HepG2 (cell line): ENCODE results near the gene DHX16. TPM values are rescaled to one million over a fixed set of nuclear protein-coding genes. Genes with fewer than 3 reads are reported as not detected.

Experiments
- ADNP ChIP-seq: sonication (generic); formaldehyde crosslinking; IDR thresholded peaks from 2 replicates; pipeline ENCODE4 v1.4.0; 2020; ENCODE audit warnings: missing genetic modification reagents
- ASH2L ChIP-seq: fragments of 300-600, 200-600 bp; sonication (generic); IDR thresholded peaks from 2 replicates; pipeline ENCODE4 v1.7.0; 2017; ENCODE audit warnings: low read depth, mild to moderate bottlenecking, moderate library complexity, mixed read lengths, low read length; ENCODE audit not compliant: insufficient read length
- KDM3A ChIP-seq: IDR thresholded peaks from 2 replicates; pipeline ENCODE4 v1.6.1; 2018; ENCODE audit warnings: low read depth, missing compliant biosample characterization
- NR2C2 ChIP-seq: sonication (generic); formaldehyde crosslinking; IDR thresholded peaks from 2 replicates; pipeline ENCODE4 v1.4.0; 2020; ENCODE audit warnings: missing genetic modification reagents, mild to moderate bottlenecking, moderate library complexity, borderline replicate concordance
- PHF5A ChIP-seq: IDR thresholded peaks from one replicate; pipeline ENCODE4 v1.6.1; 2018; ENCODE audit warnings: low read depth, missing genetic modification reagents; ENCODE audit not compliant: unreplicated experiment
- PHF8 ChIP-seq: sonication (generic); formaldehyde crosslinking; IDR thresholded peaks from 2 replicates; pipeline ENCODE4 v1.5.0; 2020; ENCODE audit warnings: missing genetic modification reagents
- PRDM15 ChIP-seq: sonication (generic); formaldehyde crosslinking; IDR thresholded peaks from 2 replicates; pipeline ENCODE4 v1.4.0; 2020; ENCODE audit warnings: missing genetic modification reagents
- SP1 ChIP-seq, 2 experiments: fragments of 450-650 bp in 1 of 2; sonication (generic) in 1 of 2; formaldehyde crosslinking in 1 of 2; IDR thresholded peaks; 2 replicates each; pipeline versions ENCODE4 v1.4.0 to v1.6.1; 2016 to 2020; ENCODE audit warnings: missing genetic modification reagents in 1 of 2
- TGIF2 ChIP-seq: IDR thresholded peaks from 2 replicates; pipeline ENCODE4 v1.6.1; 2016; ENCODE audit warnings: control low read depth, missing compliant biosample characterization
- ZBTB1 ChIP-seq: sonication (generic); formaldehyde crosslinking; IDR thresholded peaks from 2 replicates; pipeline ENCODE4 v1.4.0; 2020; ENCODE audit warnings: missing genetic modification reagents, borderline replicate concordance
- ZNF430 ChIP-seq: sonication (generic); formaldehyde crosslinking; IDR thresholded peaks from 2 replicates; pipeline ENCODE4 v1.9.0; 2021; ENCODE audit warnings: mild to moderate bottlenecking, missing genetic modification reagents
- ZNF558 ChIP-seq: sonication (generic); formaldehyde crosslinking; IDR thresholded peaks from 2 replicates; pipeline ENCODE4 v1.9.0; 2022; ENCODE audit warnings: mild to moderate bottlenecking, missing genetic modification reagents, borderline replicate concordance
- ZNF792 ChIP-seq: IDR thresholded peaks from 2 replicates; pipeline ENCODE4 v1.6.1; 2016
- polyA plus RNA-seq, 8 experiments: library from polyadenylated mRNA; depleted of rRNA in 3 of 8; stranded (reverse) in 7 of 8; unstranded in 1 of 8; fragments of >200 nt; fragmentation: Illumina TruSeq in 4 of 8; extraction: Trizol in 4 of 8; gene quantifications; 2 replicates each; pipeline versions ENCODE4 v1.2.1 to v1.2.3, GENCODE V29; 2011 to 2016; ENCODE audit warnings: low read depth in 4 of 8, missing spikeins in 1 of 8, mixed read lengths in 1 of 8; ENCODE audit not compliant: insufficient read depth in 1 of 8
- total RNA-seq, 5 experiments: library from RNA; depleted of rRNA; stranded (reverse); fragments of >200 nt; fragmentation: Illumina TruSeq; extraction: Trizol; gene quantifications; 2 replicates each; pipeline ENCODE4 v1.2.3, GENCODE V29; 2016; ENCODE audit warnings: low read depth in 1 of 5
- TF ChIP-seq, protein P1 (sequence below): sonication (generic); formaldehyde crosslinking; IDR thresholded peaks from one replicate; pipeline ENCODE4 v1.5.1; 2020; ENCODE audit warnings: mild to moderate bottlenecking, missing genetic modification reagents; ENCODE audit errors: not compliant biosample characterization
- TF ChIP-seq, protein P2 (sequence below): sonication (generic); formaldehyde crosslinking; IDR thresholded peaks from 2 replicates; pipeline ENCODE4 v1.9.0; 2022; ENCODE audit warnings: low read depth, missing genetic modification reagents

The DHX16 gene
- total and polyA plus RNA-seq, 2 of the 13 experiments (the other 11 are each of a cell fraction or from before 2014, with no cell fraction given), result 57.0 to 58.5 TPM

GRCh38 chr6:30690403-30691207 is 17.8 kb upstream of the DHX16 start, which contains the start of gene NRM (continued):
- peak; percentile 58 for TF ChIP-seq ASH2L
- peak; percentile 70 for TF ChIP-seq PHF8 (CRISPR knock-in tag)
- TF ChIP-seq PHF5A (CRISPR knock-in tag), result peak; percentile 25
- TF ChIP-seq ZNF430 (CRISPR knock-in tag), result 0 out of 2 replicates have a peak, but pooled peaks have one; percentile 13
- no peak for TF ChIP-seq ZNF558 (CRISPR knock-in tag)
- TF ChIP-seq, protein P1, sequence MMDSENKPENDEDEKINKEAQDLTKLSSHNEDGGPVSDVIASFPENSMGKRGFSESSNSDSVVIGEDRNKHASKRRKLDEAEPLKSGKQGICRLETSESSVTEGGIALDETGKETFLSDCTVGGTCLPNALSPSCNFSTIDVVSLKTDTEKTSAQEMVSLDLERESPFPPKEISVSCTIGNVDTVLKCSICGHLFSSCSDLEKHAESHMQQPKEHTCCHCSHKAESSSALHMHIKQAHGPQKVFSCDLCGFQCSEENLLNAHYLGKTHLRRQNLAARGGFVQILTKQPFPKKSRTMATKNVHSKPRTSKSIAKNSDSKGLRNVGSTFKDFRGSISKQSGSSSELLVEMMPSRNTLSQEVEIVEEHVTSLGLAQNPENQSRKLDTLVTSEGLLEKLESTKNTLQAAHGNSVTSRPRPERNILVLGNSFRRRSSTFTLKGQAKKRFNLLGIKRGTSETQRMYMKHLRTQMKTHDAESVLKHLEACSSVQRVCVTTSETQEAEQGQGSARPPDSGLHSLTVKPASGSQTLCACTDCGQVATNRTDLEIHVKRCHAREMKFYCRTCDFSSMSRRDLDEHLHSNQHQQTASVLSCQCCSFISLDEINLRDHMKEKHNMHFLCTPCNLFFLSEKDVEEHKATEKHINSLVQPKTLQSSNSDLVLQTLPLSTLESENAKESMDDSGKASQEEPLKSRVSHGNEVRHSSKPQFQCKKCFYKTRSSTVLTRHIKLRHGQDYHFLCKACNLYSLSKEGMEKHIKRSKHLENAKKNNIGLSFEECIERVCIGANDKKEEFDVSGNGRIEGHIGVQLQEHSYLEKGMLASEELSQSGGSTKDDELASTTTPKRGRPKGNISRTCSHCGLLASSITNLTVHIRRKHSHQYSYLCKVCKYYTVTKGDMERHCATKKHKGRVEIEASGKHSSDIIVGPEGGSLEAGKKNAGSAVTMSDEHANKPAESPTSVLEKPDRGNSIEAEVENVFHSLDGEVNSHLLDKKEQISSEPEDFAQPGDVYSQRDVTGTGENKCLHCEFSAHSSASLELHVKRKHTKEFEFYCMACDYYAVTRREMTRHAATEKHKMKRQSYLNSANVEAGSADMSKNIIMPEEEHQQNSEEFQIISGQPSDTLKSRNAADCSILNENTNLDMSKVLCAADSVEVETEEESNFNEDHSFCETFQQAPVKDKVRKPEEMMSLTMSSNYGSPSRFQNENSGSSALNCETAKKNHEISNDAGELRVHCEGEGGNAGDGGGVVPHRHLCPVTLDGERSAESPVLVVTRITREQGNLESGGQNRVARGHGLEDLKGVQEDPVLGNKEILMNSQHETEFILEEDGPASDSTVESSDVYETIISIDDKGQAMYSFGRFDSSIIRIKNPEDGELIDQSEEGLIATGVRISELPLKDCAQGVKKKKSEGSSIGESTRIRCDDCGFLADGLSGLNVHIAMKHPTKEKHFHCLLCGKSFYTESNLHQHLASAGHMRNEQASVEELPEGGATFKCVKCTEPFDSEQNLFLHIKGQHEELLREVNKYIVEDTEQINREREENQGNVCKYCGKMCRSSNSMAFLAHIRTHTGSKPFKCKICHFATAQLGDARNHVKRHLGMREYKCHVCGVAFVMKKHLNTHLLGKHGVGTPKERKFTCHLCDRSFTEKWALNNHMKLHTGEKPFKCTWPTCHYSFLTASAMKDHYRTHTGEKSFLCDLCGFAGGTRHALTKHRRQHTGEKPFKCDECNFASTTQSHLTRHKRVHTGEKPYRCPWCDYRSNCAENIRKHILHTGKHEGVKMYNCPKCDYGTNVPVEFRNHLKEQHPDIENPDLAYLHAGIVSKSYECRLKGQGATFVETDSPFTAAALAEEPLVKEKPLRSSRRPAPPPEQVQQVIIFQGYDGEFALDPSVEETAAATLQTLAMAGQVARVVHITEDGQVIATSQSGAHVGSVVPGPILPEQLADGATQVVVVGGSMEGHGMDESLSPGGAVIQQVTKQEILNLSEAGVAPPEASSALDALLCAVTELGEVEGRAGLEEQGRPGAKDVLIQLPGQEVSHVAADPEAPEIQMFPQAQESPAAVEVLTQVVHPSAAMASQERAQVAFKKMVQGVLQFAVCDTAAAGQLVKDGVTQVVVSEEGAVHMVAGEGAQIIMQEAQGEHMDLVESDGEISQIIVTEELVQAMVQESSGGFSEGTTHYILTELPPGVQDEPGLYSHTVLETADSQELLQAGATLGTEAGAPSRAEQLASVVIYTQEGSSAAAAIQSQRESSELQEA, result no peak
- TF ChIP-seq NR2C2 (CRISPR knock-in tag), result no peak; the same call in 1 of the 2 replicates
- peak; percentile 67; the same call in 1 of the 2 replicates for TF ChIP-seq ZNF792 (CRISPR knock-in tag)
- TF ChIP-seq PRDM15, result 0 out of 2 replicates have a peak, but pooled peaks have one; percentile 60
- no peak for TF ChIP-seq ADNP (CRISPR knock-in tag)
- peak; percentile 81 for TF ChIP-seq TGIF2 (CRISPR knock-in tag)
- TF ChIP-seq SP1 (IDR thresholded peaks at IDR 0.05), result peak; percentile 57; the same call in 1 of the 2 replicates
- TF ChIP-seq SP1 (CRISPR knock-in tag; IDR thresholded peaks at IDR 0.05), result peak; percentile 94
- TF ChIP-seq KDM3A (CRISPR knock-in tag), result peak; percentile 47; the same call in 1 of the 2 replicates
- TF ChIP-seq, protein P2, sequence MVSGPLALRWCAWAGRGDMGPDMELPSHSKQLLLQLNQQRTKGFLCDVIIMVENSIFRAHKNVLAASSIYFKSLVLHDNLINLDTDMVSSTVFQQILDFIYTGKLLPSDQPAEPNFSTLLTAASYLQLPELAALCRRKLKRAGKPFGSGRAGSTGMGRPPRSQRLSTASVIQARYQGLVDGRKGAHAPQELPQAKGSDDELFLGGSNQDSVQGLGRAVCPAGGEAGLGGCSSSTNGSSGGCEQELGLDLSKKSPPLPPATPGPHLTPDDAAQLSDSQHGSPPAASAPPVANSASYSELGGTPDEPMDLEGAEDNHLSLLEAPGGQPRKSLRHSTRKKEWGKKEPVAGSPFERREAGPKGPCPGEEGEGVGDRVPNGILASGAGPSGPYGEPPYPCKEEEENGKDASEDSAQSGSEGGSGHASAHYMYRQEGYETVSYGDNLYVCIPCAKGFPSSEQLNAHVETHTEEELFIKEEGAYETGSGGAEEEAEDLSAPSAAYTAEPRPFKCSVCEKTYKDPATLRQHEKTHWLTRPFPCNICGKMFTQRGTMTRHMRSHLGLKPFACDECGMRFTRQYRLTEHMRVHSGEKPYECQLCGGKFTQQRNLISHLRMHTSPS (CRISPR knock-in tag), result no peak
- no peak for TF ChIP-seq ZBTB1 (CRISPR knock-in tag)
